Stimulated activated CD8-positive, alpha-beta memory T cell treated with anti-CD3 and anti-CD28 coated beads, Interleukin-7, amount 100 ng/mL, for 1 hour (primary cell): ENCODE data around the gene TUNAR.
"Not testable (repeated sequence)": the region's sequence is repeated elsewhere in the genome, so short reads cannot be mapped to it uniquely, and the experiment has no call there.

Experiments used
- DNase-seq, 2 donors: peaks; one replicate each; pipeline ENCODE4 v3.0.0-alpha.2; 2020; ENCODE audit warnings: low read depth in 2 of 2

Gene TUNAR

DNA sequence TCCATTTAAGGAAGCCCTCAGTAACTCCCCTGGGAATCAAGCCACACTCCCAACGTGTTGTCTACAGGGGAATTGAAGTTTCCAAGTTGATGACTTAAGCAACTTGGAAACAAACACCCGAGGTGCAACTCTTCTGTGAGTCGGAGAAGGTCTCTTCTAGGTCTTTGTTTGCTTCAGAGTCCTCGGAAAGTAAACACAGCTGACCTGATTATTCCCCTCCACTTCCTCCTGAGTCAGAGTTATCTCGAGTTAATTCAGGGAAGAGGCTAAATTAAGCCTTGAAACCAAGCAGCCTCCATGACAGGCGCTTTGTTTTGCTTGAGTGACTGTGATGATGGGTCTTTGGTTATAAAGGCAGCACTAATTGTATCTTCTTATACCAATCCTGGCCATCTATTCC lies 41.8 kb downstream of the TUNAR start:
- no peak for DNase-seq

DNA sequence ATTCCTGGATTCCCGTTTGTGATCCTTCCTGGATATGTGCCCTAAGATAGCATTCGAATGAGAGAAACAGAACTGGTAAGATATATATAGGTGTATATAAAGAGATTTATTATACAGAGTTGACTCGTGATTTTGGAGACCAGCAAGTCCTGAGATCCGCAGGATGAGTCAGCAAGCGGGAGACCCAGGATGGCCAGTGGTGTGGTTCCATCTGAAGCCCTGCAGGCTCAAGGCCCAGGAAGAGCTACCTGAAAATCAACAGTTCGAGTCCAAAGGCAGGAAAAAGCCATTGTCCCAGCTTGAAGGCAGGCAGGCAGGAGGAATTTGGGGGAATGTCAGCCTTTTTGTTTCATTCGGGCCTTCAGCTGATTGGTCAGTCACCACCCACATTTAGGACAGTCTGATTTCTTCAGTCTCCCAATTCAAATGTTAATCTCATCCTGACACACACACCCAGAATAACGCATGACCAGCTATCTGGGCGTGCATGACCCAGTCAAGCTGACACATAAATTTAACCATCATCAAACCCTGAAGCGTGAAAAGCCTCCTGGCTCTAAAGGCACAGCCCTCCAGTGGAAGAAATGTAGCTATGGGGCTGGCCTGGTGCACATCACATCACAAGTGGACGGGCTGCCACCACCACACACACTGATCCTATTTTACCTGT lies 44.3 kb downstream of the TUNAR start:
- no peak for DNase-seq

DNA sequence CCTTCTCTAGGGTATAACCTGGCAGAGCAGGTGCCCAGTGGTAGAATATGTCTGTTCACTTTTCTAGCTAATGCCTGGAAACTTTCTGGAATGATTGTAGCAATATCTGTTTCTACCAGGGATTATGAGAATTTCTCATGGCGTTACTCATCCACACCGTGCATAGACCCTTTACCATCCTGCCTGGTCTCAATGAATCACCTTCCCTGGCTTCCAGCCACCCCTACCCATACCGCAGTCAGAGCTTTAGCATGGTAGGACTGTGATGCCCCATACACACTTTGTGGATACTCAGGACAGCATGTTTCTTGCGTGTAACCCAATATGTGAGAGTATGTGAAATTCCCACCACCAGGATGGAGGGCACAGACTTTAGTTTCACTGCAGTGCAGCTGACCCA lies 45.4 kb downstream of the TUNAR start:
- DNase-seq, result no peak

DNA sequence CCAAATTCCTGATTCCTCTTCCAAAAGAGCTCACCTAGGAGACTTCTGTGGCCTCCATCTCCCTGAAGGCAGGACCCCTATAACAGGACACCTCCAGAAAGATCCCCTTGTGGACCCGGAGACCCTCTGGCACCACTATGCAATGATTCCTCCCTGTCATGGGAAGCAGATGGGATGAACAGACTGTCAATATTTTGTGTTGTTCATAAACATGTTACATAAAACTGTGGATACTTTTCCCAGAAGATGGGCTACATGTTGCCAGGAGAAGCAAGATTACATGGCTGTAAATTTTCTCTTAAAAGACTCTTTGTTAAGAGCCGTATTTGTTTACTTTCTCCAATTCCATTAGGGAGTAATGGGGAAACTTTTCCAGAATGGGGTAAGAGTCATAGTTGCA lies 52.1 kb downstream of the TUNAR start:
- DNase-seq, result no peak

DNA sequence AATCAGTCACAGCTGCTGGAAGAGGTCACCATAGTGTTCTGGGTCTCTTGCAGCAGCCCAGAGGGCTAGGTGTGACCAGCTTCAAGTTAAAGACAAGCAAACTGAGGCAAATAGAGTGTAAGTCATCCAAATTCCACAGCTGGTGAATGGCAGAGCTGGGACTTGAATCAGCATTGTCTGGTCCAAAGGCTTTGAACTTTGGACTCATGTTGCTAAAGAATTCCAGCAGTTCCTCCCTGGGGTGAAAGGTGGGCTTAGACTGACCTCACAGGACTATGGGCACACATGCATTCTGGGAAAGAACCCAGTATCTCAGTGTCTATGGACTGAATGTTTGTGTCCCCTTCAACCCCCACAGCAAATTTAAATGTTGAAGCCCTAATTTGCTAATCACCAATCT lies 54.8 kb downstream of the TUNAR start:
- DNase-seq, result no peak

DNA sequence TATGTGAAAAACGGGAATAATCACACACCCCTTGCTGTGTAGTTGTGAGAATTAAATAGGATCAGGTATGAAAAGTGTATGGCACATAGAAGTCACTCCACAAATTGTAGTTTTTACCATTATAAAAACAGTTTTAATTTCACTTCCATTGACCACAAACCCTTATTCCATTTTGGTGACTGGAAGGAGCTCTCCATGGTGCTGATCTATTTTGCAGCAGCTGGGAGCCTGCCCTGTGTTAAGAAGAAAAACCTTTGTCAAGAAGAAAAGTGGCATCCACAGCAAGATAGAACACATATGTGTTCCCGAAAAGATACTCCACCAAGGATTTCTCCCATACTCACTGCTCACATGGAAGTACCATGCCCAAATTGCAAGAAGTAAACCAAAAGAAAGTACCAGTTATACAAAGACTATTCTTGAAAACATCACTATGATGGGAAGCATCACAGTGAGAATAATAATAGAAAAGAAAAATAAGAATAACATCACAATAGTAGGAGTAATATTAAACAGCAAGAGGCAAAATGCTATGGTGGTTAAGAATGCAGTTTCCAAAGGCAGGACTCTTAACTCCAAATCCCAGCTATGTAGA lies 58.7 kb downstream of the TUNAR start:
- no peak for DNase-seq

DNA sequence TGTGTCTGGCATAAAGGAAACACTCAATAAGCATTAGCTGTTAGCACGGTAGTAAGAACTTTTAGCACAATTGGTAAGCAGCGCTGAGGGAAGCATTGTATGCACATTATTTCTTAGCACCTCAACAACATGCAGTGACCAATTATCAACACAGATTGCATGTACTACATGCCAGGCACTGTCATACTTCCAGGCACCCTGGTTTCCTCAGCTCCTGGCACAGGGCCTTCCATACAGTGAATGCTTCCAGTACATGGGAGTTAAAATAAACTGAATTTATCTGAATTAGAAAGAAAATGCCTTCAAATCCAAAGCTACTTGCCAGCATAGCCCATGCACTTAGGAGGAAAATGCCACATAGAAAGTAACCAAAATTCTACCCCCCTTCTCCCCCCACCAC lies 59.4 kb downstream of the TUNAR start:
- DNase-seq, result no peak

DNA sequence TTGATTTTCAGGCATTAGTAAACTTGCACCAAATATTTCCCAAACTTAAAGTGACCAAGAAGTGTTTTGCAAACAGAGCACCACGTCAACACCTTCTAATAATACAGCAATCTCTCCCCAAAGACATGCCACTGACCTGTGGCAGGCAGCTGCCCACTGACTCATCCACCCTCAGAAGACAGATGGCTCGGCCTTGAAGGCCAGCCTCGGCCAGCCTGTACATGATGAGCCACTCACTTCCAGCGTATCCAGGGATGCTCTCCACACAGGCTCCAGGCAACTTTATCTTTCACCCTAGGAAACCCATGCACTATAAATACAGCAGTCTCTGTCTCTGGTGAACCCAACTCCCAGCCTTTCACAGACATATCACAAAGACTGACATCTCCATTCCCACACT lies 62.7 kb downstream of the TUNAR start:
- DNase-seq, result no peak

DNA sequence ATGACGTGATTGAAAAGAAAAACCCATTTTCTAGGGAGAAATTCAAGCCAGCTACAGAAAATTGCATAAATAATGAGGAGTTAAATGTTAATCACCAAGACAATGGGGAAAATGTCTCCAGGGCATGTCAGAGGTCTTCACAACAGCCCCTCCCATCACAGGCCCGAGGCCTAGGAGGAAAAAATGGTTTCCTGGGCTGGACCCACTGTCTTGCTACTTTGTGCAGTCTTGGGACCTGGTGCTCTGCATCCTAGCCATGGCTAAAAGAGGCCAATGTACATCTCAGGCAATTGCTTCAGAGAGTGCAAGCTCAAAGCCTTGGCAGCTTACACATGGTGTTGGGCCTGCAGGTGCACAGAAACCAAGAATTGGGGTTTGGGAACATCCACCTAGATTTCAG lies 65.3 kb downstream of the TUNAR start:
- DNase-seq, result no peak

DNA sequence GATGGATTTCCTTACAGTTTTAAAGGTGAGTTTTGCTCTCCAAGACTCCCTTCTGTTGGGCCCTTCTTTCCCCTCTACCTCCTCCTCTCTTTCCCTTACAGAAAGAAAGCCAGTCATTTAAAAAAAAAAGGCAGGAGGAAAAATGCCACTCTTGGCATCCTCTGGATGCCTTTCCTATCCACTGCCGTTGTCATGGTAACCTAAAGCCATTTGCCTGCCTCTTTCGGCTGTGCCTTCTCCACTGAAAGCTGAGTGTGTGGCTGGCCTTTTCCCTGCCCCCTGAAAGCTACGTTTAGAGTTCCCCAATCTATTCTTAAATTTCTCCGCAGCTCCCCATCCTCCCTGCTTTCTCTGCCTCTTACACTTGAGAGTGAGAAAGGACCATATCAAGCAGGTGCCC lies 67.1 kb downstream of the TUNAR start:
- DNase-seq, result no peak

DNA sequence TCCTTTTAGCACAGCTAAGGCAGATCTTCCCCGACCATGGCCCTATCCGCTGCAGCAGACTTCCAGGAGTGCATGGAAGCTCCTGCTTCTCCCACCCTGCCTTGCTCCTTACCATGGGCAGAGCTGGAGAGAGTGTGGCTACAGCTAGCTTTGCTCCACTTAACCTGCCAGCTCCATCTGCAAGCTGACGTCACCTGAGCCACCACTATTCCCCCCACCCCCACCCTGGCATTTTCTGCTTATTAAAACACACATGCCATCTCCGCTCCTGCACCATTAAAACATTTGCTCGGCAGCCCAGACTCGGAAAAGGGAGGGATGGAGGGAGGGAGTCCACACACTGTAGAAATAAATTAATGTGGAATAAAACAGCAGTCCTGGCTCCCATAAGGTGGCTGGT lies 67.8 kb downstream of the TUNAR start:
- no peak for DNase-seq

DNA sequence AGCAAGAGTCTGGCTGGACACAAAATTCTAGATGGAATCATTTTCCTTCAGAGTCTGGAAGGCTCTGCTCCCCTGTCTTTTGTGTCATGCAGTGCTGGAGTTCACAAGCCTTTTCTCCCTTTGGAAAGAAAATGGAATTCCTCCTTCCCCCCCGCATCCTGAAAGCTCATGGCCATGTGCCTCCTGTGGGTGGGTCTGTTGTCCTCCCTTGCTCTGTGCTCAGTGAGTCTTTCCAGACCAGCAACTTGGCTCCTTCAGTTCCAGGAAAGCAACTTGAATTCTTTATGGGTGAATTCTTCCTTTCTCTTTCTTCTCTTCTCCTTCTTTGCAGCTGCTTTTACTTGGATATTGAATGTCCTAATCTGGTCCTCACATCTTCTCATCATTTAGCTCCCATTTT lies 70.2 kb downstream of the TUNAR start:
- no peak for DNase-seq

DNA sequence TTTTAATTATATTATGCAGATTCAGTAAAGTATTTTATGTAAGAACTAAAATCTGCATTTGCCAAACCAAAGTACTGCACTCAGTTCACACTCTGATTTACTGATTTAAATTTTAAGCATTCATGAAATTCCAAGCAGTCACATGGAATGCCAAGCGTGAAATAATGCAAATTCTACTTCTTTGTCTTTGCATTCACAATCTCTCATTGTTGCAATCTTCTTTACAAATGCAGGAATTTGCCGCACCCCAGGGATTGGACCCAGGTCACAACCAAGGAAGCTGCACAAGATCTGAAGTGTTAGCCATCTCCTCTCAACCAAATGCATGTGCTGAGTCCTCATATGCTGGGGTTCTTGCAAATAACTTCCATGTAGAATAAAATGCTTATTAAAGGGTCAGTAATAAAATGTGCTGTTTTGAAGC lies 71.9 kb downstream of the TUNAR start:
- no peak for DNase-seq

DNA sequence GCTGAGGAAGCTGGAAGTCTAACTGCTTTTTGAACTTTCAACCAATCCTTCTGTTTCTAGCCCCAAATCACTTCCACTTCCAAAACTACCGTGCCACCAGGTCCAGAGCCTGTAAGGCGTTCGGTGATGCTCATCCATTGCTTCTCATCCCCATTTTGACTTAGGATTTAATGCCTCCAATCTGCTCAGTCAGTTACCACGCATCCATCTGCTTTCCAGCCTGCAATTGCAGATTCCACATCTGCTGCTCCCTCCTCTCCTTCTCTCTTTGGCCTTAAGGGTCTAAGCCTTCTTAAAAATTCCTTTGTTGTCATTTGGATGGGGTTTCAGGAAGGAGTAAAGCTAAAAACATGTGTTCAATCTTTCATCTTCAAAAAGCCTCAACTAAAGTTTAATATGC lies 74.7 kb downstream of the TUNAR start:
- no peak for DNase-seq

DNA sequence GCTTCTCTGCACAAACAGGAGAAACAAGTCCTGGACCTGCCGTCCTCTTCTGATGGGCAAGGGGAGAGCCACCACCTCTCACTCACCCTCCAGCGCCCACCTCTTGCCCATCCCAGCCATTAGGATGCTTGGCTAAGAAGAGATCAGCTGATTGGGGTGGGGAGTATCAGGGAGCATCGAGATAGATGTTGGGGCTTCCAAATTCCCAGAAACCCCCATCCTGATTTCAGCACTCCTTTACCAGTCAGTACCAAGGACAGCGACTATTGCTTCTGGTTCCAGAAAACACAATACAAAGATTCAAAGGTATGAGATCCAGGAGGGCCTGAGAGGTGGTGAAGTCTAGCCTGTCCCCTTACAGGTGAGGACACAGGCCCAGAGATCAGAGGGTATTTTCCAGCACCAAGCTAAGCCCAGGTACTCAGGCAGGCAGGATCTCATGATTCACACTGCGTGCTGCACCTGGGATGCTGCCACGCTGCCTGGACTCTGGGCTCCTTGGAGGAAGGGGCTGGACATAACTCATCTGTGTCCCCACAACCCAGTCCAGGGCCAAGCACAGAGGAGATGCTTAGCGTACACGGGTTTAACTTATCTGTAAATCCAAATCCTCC lies 76.6 kb downstream of the TUNAR start:
- no peak for DNase-seq

DNA sequence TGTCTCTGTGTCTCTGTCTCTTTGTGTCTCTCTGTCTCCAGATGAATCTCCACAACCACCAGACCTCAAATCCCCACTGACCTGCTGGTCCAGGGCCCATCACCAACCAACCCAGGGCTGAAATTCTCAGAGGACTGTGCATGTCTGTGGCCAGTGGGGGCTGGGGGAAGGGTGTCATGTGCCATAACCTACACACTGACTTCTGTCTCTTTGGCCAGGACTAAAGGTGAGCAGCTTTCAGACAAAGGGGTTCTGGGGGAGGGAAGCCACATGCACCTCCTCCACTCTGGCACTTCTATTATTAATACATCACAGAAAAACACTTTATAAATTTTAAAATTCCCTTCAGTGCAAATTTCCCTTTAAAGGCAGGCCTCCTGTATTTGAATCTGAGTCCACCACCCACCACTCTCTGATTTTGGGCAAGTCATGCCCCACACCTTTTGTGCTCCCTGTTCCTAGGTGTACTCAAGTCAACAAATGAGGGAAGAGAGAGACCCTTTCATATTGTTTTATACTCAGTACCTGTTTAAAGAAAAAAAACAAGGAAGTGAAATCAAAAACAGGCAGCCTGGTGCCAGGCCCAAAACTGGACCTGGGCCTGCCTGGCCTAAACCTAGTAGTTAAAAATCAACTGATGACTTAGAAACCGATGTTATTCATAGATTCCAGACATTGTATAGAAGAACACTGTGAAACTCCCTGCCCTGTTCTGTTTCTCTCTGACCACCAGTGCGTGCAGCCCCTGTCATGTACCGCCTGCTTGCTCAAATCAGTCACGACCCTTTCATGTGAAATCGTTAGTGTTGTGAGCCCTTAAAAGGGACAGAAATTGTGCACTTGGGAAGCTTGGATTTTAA lies 80.2 kb downstream of the TUNAR start:
- no peak for DNase-seq

DNA sequence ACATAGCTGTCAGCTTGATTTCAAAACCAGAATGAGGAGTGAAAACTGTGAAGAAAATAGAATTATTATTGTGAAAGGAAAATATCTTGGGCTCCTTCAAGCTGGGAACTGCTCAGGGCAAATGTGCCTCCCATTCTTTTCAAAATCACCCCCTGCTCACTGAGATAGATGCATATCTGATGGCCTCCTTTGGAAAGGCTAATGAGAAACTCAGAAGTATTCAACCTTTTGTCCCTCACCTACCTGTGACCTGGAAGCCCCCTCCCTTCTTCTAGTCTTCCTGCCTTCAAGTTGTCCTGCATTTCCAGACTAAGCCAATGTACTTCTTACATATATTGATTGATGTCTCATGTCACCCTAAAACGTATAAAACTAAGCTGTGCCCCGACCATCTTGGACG lies 81.5 kb downstream of the TUNAR start:
- no peak for DNase-seq

DNA sequence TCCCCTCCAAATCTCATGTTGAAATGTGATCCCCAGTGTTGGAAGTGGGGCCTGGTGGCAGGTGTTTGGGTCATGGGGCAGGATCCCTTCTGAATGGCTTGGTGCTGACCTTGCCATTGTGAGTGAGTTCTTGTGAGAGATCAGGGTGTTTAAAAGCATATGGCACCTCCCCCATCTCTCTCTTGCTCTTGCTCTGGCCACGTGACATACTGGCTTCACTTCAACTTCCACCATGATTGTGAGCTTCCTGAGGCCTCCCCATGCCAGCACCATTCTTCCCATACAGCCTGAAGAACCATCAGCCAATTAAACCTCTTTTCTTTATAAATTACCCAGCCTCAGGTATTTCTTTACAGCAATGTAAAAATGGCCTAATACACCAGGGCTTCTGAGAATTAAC lies 82.7 kb downstream of the TUNAR start:
- no peak for DNase-seq

DNA sequence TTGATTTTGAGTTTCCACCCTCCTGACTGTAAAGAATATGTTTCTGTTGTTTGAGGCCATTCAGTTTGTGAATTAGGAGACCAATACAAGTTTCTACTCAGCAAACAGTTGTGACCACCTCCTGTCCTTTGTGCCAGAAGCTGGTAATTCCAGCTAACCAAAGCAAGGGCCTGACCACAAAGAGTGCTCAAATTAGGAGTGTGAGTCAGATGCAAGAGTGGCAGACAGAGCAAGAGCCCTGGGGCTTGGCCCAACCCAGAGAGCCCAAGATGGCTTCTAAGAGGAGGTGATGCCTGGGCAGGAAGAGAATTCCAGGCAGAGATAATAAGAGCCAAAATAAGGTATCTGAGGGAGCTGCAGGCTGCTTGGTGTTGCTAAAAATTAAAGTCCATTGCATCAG lies 84.8 kb downstream of the TUNAR start:
- no peak for DNase-seq

DNA sequence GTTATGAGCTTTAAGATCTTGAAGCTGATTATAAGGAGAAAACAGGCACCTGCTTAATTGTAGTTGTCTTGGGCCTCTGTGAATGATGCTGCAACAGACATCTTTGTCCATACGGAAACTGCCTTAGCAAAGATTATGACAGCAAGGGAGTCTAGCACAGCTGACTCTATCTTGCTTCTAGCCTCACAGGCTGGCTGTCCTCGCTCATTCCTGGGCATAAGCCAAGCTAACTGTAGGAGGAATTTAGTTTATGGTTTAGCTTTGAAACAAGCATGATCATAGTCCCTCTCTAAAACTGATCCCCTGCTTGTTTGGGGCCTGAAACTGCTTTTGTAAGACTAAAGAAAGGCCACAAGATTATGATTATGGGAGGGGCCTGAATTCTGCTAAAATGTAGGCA lies 88.3 kb downstream of the TUNAR start:
- no peak for DNase-seq

DNA sequence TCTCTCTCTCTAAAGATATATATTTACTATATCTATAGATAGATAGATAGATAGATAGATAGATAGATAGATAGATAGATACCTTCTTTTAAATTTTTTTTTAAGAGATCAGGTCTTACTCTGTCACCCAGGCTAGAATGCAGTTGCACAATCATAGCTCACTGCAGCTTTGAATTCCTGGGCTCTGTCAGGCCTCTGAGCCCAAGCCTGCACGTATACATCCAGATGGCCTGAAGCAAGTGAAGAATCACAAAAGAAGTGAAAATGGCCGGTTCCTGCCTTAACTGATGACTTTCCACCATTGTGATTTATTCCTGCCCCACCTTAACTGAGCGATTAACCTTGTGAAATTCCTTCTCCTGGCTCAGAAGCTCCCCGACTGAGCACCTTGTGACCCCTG lies 91.4 kb downstream of the TUNAR start:
- DNase-seq, result not testable (repeated sequence)
